NCI-H2227 (cell line): Measurements from ENCODE around the gene MACROD2.

Experiments used
- DNase-seq: peaks from one replicate; lab custom pipeline; 2025; ENCODE audit not compliant: unreplicated experiment; lab: John Stamatoyannopoulos, UW

MACROD2 gene

GRCh38 chr20:16049529-16050093 lies 2054.3 kb downstream of the MACROD2 start:
- DNase-seq, result no peak

GRCh38 chr20:16050366-16050765 lies 2055.1 kb downstream of the MACROD2 start:
- no peak for DNase-seq

- no peak for DNase-seq
These were observed 2056.7 kb downstream of the MACROD2 start for GRCh38 chr20:16051968-16052367.

- no peak for DNase-seq
These were observed 2057.1 kb downstream of the MACROD2 start for GRCh38 chr20:16052456-16052855.

GRCh38 chr20:16054985-16055384 lies 2059.7 kb downstream of the MACROD2 start:
- DNase-seq, result no peak

- DNase-seq, result no peak
These were observed 2062.3 kb downstream of the MACROD2 start for GRCh38 chr20:16057651-16058050.

GRCh38 chr20:16058268-16058667 lies 2063.0 kb downstream of the MACROD2 start:
- DNase-seq, result no peak

GRCh38 chr20:16059841-16060240 lies 2064.5 kb downstream of the MACROD2 start:
- DNase-seq, result no peak

- no peak for DNase-seq
These were observed 2066.0 kb downstream of the MACROD2 start for GRCh38 chr20:16061351-16061750.

- DNase-seq, result no peak
These were observed 2067.6 kb downstream of the MACROD2 start for GRCh38 chr20:16062661-16063581.

- no peak for DNase-seq
These were observed 2068.6 kb downstream of the MACROD2 start for GRCh38 chr20:16063881-16064280.

GRCh38 chr20:16064989-16065707 lies 2069.8 kb downstream of the MACROD2 start:
- no peak for DNase-seq

GRCh38 chr20:16066571-16066970 lies 2071.3 kb downstream of the MACROD2 start:
- DNase-seq, result no peak

GRCh38 chr20:16069389-16070010 lies 2074.2 kb downstream of the MACROD2 start:
- DNase-seq, result no peak

- DNase-seq, result no peak
These were observed 2076.9 kb downstream of the MACROD2 start for GRCh38 chr20:16072220-16072619.

- no peak for DNase-seq
These were observed 2083.0 kb downstream of the MACROD2 start for GRCh38 chr20:16078172-16078898.

GRCh38 chr20:16081421-16081820 lies 2086.1 kb downstream of the MACROD2 start:
- DNase-seq, result no peak

- DNase-seq, result no peak
These were observed 2086.8 kb downstream of the MACROD2 start for GRCh38 chr20:16082051-16082550.

- no peak for DNase-seq
These were observed 2088.4 kb downstream of the MACROD2 start for GRCh38 chr20:16083639-16084280.

- DNase-seq, result no peak
These were observed 2099.9 kb downstream of the MACROD2 start for GRCh38 chr20:16095226-16095625.
